ENCODE results near the gene MRPL33.

The MRPL33 gene

GRCh38 chr2:27776696-27777095 lies 5.2 kb downstream of the MRPL33 start:
- DNase-seq (ENCODE audit: low spot score), result no peak

GRCh38 chr2:27779417-27780055 lies 8.0 kb downstream of the MRPL33 start:
- DNase-seq (ENCODE audit: low spot score), result no peak

- no peak for DNase-seq (ENCODE audit: low spot score)
Measured at GRCh38 chr2:27781496-27781895, 10.0 kb downstream of the MRPL33 start.

- no peak for DNase-seq (ENCODE audit: low spot score)
Measured at GRCh38 chr2:27782701-27783100, 11.2 kb downstream of the MRPL33 start.

- DNase-seq (ENCODE audit: low spot score), result no peak
Measured at GRCh38 chr2:27790796-27791195, 19.3 kb downstream of the MRPL33 start.

- DNase-seq (ENCODE audit: low spot score), result no peak
Measured at GRCh38 chr2:27792759-27793158, 21.2 kb downstream of the MRPL33 start.

- no peak for DNase-seq (ENCODE audit: low spot score)
Measured at GRCh38 chr2:27795093-27795834, 23.7 kb downstream of the MRPL33 start.

GRCh38 chr2:27795868-27796277 lies 24.4 kb downstream of the MRPL33 start:
- no peak for DNase-seq (ENCODE audit: low spot score)

- DNase-seq (ENCODE audit: low spot score), result no peak
Measured at GRCh38 chr2:27796791-27797765, 25.6 kb downstream of the MRPL33 start.

GRCh38 chr2:27797841-27798240 lies 26.3 kb downstream of the MRPL33 start:
- DNase-seq (ENCODE audit: low spot score), result no peak

- DNase-seq (ENCODE audit: low spot score), result no peak
Measured at GRCh38 chr2:27798486-27798885, 27.0 kb downstream of the MRPL33 start.

GRCh38 chr2:27798948-27799645 lies 27.6 kb downstream of the MRPL33 start:
- DNase-seq (ENCODE audit: low spot score), result no peak

GRCh38 chr2:27799646-27800010 lies 28.1 kb downstream of the MRPL33 start:
- DNase-seq (ENCODE audit: low spot score), result no peak

GRCh38 chr2:27800856-27801255 lies 29.3 kb downstream of the MRPL33 start:
- no peak for DNase-seq (ENCODE audit: low spot score)

- no peak for DNase-seq (ENCODE audit: low spot score)
Measured at GRCh38 chr2:27802547-27802946, 31.0 kb downstream of the MRPL33 start.

- DNase-seq (ENCODE audit: low spot score), result no peak
Measured at GRCh38 chr2:27803046-27803445, 31.5 kb downstream of the MRPL33 start.

GRCh38 chr2:27804146-27804545 lies 32.6 kb downstream of the MRPL33 start:
- no peak for DNase-seq (ENCODE audit: low spot score)

GRCh38 chr2:27805180-27805579 lies 33.7 kb downstream of the MRPL33 start:
- no peak for DNase-seq (ENCODE audit: low spot score)

GRCh38 chr2:27806311-27807059 lies 35.0 kb downstream of the MRPL33 start:
- DNase-seq (ENCODE audit: low spot score), result no peak

GRCh38 chr2:27807476-27807875 lies 36.0 kb downstream of the MRPL33 start:
- DNase-seq (ENCODE audit: low spot score), result no peak

- DNase-seq (ENCODE audit: low spot score), result no peak
Measured at GRCh38 chr2:27808418-27808817, 36.9 kb downstream of the MRPL33 start.
